ENCODE data around the gene INSL3.

Gene INSL3

DNA sequence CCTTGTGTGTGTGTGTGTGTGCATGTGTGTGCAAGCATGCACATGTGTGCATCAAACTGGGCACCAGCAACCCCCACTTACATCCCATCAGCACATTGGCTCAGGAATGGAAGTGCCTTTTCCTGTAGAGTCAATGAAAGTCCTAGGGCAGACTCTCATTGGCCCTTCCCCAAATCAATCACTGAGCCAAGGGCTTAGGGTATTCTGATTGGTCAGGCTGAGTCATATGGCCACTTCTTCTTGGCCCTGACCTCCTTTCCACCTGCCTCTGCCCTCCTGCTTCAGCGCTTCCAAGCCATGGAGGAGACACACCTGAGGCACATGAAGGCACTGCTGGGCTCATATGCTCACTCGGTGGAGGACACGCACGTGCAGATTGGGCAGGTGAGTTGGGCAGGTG lies 49.1 kb downstream of the INSL3 start:
- ChIA-PET CTCF (interaction anchor here (0.9 to 10.4 kb wide), 4 partner anchors 9 to 69 kb away, joined by 3 to 151 read pairs (median 4); partner anchors contain the start of gene FCHO1), POLR2A (no interaction called here)
- DNase-seq (ENCODE audit: extremely low spot score) = no peak
- TF ChIP-seq, protein P1, sequence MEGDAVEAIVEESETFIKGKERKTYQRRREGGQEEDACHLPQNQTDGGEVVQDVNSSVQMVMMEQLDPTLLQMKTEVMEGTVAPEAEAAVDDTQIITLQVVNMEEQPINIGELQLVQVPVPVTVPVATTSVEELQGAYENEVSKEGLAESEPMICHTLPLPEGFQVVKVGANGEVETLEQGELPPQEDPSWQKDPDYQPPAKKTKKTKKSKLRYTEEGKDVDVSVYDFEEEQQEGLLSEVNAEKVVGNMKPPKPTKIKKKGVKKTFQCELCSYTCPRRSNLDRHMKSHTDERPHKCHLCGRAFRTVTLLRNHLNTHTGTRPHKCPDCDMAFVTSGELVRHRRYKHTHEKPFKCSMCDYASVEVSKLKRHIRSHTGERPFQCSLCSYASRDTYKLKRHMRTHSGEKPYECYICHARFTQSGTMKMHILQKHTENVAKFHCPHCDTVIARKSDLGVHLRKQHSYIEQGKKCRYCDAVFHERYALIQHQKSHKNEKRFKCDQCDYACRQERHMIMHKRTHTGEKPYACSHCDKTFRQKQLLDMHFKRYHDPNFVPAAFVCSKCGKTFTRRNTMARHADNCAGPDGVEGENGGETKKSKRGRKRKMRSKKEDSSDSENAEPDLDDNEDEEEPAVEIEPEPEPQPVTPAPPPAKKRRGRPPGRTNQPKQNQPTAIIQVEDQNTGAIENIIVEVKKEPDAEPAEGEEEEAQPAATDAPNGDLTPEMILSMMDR (IDR thresholded peaks at IDR 0.05; ENCODE audit: control extremely low read depth, extremely low read depth, low read depth, missing control alignments) = no peak

DNA sequence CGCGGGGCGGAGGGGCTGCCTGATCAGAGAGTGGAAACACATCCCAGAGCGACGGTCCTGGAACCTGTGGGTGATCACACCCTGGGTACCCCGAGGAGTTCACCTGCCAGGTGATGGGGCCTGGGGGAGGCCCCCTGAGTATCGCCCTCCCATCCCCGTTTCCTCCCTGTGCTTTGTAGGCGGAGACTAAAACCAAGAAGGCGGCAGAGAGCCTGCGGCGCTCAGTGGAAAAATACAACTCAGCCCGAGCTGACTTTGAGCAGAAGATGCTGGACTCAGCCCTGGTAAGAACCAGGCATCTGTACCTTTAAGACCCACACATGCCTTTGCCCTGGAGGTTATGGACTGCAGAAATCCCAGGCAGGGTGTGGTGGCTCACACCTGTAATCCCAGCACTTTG lies 50.7 kb downstream of the INSL3 start:
- TF ChIP-seq, protein P1 (IDR thresholded peaks at IDR 0.05; ENCODE audit: control extremely low read depth, extremely low read depth, low read depth, missing control alignments) = no peak
- CTCF ChIA-PET = interaction anchor here (0.9 to 10.4 kb wide), 3 partner anchors 14 to 66 kb away, joined by 3 to 151 read pairs (median 4); partner anchors contain the start of gene FCHO1
- DNase-seq (ENCODE audit: extremely low spot score) = no peak
- POLR2A ChIA-PET = no interaction called here

DNA sequence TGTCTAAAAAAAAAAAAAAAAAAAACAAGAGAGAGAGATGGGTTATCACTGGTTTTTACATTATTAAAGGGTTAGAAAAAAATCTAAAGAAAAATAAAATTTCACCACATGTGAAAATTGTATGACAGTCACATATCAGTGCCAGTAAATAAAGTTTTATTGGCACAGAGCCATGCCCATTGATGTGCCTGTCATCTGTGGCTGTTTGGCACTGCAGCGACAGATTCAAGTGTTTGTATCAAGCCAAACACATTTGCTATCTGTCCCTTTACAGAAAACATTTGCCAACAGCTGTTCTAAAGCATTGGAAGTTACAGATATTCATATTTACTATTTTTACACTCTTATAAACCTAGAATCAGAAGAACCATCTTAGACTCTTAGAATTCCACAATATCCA lies 53.8 kb downstream of the INSL3 start:
- TF ChIP-seq, protein P1 (IDR thresholded peaks at IDR 0.05; ENCODE audit: control extremely low read depth, extremely low read depth, low read depth, missing control alignments) = no peak
- ChIA-PET CTCF (interaction anchor here (1.0 to 10.4 kb wide), 14 partner anchors 9 to 271 kb away, joined by 3 to 151 read pairs (median 10); partner anchors contain the start of genes FCHO1 and MAP1S), POLR2A (no interaction called here)
- DNase-seq (ENCODE audit: extremely low spot score) = no peak

GRCh38 chr19:17766543-17767131 lies 54.7 kb downstream of the INSL3 start:
- DNase-seq (ENCODE audit: extremely low spot score) = peak; percentile 70
- ChIA-PET POLR2A (interaction anchor here (0.5 kb wide), 1 partner anchor 13 kb away, joined by 4 read pairs; no protein-coding TSS in a partner anchor), CTCF (interaction anchor here (0.7 to 10.4 kb wide), 38 partner anchors 10 to 312 kb away, joined by 3 to 151 read pairs (median 4); partner anchors contain the start of genes CCDC124, FCHO1, MAP1S and RPL18A)
- TF ChIP-seq, protein P1 (IDR thresholded peaks at IDR 0.05; ENCODE audit: control extremely low read depth, extremely low read depth, low read depth, missing control alignments) = peak; percentile 75

All from GM10248 (cell line).